Progenitor cell of endocrine pancreas (in vitro differentiated cells): ENCODE data around the gene CCNA1. TPM values are rescaled to one million over a fixed set of nuclear protein-coding genes. Genes with fewer than 3 reads are reported as not detected.

ENCODE experiments used
- DNase-seq: peaks from one replicate; pipeline ENCODE4 v3.0.0; 2021; ENCODE audit warnings: low spot score; ENCODE audit not compliant: unreplicated experiment
- H3K27ac Mint-ChIP-seq: 2 replicates; pipeline ENCODE4 v1.8.0; 2021; ENCODE audit warnings: mild to moderate bottlenecking, moderate library complexity, mixed read lengths
- H3K27me3 Mint-ChIP-seq: 2 replicates; pipeline ENCODE4 v1.8.0; 2021; ENCODE audit warnings: mixed read lengths
- H3K36me3 Mint-ChIP-seq: 2 replicates; pipeline ENCODE4 v1.8.0; 2022; ENCODE audit warnings: mixed read lengths; ENCODE audit not compliant: insufficient read depth
- H3K4me1 Mint-ChIP-seq: 2 replicates; pipeline ENCODE4 v1.8.0; 2021; ENCODE audit warnings: low read depth, mixed read lengths
- H3K4me3 Mint-ChIP-seq: 2 replicates; pipeline ENCODE4 v1.8.0; 2021; ENCODE audit warnings: low read depth, mild to moderate bottlenecking, moderate library complexity, mixed read lengths
- H3K9me3 Mint-ChIP-seq: 2 replicates; pipeline ENCODE4 v1.8.0; 2021; ENCODE audit warnings: low read depth, mixed read lengths
- long read RNA-seq: library from polyadenylated mRNA; unstranded; transcript quantifications from one replicate; pipeline ENCODE4 v2.0.0, GENCODE V29; 2020
- total RNA-seq: library from RNA; stranded (reverse); gene quantifications from 2 replicates; pipeline ENCODE4 v1.2.1, GENCODE V29; 2021
- TF ChIP-seq, protein P1 (sequence below): fragments of 200-600 bp; sonication (generic); IDR thresholded peaks from one replicate; pipeline ENCODE4 v1.5.0; 2021; ENCODE audit warnings: antibody characterized with exemption, mild to moderate bottlenecking; ENCODE audit not compliant: unreplicated experiment

The CCNA1 gene
- 0.77 and 1.7 TPM in 2 replicates for total RNA-seq
- long read RNA-seq, partial matches to known transcripts: 0 of 1 reads
- long read RNA-seq, other reads (novel, unspliced or antisense): 1 of 1 reads

GRCh38 chr13:36432106-36432544 is at the start of gene CCNA1:
CCNA1 (plus strand) TSS chr13:36432495; CDS start chr13:36433057, 562 bp downstream.
- Mint-ChIP-seq H3K27ac (no peak within 1 kb of the TSS), H3K9me3 (no peaks in the 10 kb centered on the region), H3K36me3 (no peaks in the 10 kb centered on the region), H3K4me3 (peak within 1 kb of the TSS; percentile 59), H3K4me1 (peaks cover 7% of the 10 kb centered on the region), H3K27me3 (peaks cover 86% of the 10 kb centered on the region)
- peak; percentile 24 for DNase-seq
- TF ChIP-seq, protein P1, sequence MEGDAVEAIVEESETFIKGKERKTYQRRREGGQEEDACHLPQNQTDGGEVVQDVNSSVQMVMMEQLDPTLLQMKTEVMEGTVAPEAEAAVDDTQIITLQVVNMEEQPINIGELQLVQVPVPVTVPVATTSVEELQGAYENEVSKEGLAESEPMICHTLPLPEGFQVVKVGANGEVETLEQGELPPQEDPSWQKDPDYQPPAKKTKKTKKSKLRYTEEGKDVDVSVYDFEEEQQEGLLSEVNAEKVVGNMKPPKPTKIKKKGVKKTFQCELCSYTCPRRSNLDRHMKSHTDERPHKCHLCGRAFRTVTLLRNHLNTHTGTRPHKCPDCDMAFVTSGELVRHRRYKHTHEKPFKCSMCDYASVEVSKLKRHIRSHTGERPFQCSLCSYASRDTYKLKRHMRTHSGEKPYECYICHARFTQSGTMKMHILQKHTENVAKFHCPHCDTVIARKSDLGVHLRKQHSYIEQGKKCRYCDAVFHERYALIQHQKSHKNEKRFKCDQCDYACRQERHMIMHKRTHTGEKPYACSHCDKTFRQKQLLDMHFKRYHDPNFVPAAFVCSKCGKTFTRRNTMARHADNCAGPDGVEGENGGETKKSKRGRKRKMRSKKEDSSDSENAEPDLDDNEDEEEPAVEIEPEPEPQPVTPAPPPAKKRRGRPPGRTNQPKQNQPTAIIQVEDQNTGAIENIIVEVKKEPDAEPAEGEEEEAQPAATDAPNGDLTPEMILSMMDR: no peak

DNA sequence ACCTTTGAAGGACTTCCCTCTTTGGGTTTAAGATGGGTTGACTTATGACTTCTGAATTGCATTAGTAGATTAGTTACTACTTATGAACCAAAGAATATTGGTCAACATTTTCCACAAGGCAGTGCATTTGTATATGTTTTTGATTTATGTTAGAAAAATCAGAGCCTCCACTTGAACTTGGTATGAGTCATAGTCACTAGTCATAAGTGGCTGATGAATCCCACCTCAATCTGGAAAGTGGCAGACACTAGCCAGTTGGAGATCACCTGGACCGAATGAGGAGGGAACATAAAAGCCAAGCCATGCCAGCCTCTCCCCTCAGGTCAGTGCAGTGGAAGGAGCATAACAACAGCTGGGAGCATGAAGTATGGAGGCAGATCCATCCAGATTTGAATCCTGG is 46.8 kb upstream of the CCNA1 start:
- H3K27me3 Mint-ChIP-seq: peaks cover 4% of the 10 kb centered on the region
- peaks cover 4% of the 10 kb centered on the region for H3K9me3 Mint-ChIP-seq
- H3K4me1 Mint-ChIP-seq: no peaks in the 10 kb centered on the region

DNA sequence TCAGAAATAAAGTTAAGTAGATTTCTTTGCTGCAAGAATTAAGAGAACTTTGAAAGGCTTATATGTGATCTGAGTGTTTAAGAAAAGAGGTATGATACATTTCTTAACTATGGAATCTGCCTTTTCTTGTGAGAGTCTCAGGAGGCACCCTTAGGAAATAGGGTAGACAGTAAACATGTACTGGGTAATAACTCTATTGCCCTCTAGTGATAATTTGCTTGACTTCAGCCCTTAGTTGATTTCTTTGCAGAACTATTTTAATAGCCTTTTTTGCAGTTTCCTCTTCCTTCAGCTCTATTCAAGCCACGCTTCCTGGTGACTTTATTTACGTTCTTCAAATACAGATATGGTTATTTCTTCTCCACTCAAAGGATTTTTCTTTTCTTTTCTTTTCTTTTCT is 37.0 kb upstream of the CCNA1 start:
- DNase-seq: no peak

More for the DNA sequence above, 46.8 kb upstream of the CCNA1 start:
- TF ChIP-seq, protein P1: no peak
- Mint-ChIP-seq H3K27ac (no peak overlapping the region), H3K36me3 (peaks cover 2% of the 10 kb centered on the region), H3K4me3 (no peak overlapping the region)
- no peak for DNase-seq

GRCh38 chr13:36405151-36405550 is 27.1 kb upstream of the CCNA1 start:
- TF ChIP-seq, protein P1: no peak
- DNase-seq: no peak
- H3K27me3 Mint-ChIP-seq: peaks cover 13% of the 10 kb centered on the region
- H3K36me3 Mint-ChIP-seq: no peaks in the 10 kb centered on the region
- H3K9me3 Mint-ChIP-seq: peaks cover 10% of the 10 kb centered on the region
- no peak overlapping the region for H3K27ac Mint-ChIP-seq
- no peak overlapping the region for H3K4me3 Mint-ChIP-seq
- H3K4me1 Mint-ChIP-seq: no peaks in the 10 kb centered on the region

More for the DNA sequence above, 37.0 kb upstream of the CCNA1 start:
- Mint-ChIP-seq H3K4me1 (peaks cover 20% of the 10 kb centered on the region), H3K27ac (no peak overlapping the region), H3K27me3 (peaks cover 20% of the 10 kb centered on the region), H3K4me3 (no peak overlapping the region), H3K36me3 (peaks cover 4% of the 10 kb centered on the region), H3K9me3 (peaks cover 9% of the 10 kb centered on the region)
- TF ChIP-seq, protein P1: peak; percentile 29

DNA sequence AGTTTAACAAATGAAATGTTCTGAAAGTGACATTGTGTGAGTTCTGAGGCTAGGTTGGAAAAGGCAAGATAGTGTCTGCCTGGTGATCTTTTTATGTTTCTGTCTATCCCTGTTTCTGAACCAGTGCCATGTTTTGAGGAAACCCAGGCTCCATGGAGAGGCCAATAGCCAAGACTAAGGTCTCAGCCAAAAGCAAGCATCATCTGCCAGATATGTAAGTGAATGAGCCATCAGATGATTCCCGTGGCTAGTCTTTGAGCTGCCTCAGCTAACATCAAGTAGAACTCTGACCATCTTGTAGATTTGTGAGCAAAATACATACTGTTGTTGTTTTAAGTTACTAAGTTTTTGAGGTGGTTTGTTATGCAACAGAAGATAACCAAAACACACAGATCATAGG is 19.6 kb upstream of the CCNA1 start:
- no peak overlapping the region for H3K4me3 Mint-ChIP-seq
- peaks cover 36% of the 10 kb centered on the region for H3K27me3 Mint-ChIP-seq
- H3K9me3 Mint-ChIP-seq: peaks cover 33% of the 10 kb centered on the region
- H3K4me1 Mint-ChIP-seq: peaks cover 11% of the 10 kb centered on the region
- no peak overlapping the region for H3K27ac Mint-ChIP-seq
- TF ChIP-seq, protein P1: no peak
- peaks cover 20% of the 10 kb centered on the region for H3K36me3 Mint-ChIP-seq
- no peak for DNase-seq
